Measurements from ENCODE around the gene TRPM6.
A peak's percentile ranks its signal among the peaks of the same experiment; 100 is the strongest.

Gene TRPM6

GRCh38 chr9:74772121-74772520, 115.6 kb downstream of the TRPM6 start:
- no peak for DNase-seq

GRCh38 chr9:74771672-74772071, 116.0 kb downstream of the TRPM6 start:
- no peak for DNase-seq

GRCh38 chr9:74771262-74771585, 116.5 kb downstream of the TRPM6 start:
- no peak for DNase-seq

- DNase-seq: peak; percentile 74
Measured at GRCh38 chr9:74770508-74771261, 117.0 kb downstream of the TRPM6 start.

- DNase-seq: no peak
Measured at GRCh38 chr9:74765481-74765971, 122.2 kb downstream of the TRPM6 start.

DNA sequence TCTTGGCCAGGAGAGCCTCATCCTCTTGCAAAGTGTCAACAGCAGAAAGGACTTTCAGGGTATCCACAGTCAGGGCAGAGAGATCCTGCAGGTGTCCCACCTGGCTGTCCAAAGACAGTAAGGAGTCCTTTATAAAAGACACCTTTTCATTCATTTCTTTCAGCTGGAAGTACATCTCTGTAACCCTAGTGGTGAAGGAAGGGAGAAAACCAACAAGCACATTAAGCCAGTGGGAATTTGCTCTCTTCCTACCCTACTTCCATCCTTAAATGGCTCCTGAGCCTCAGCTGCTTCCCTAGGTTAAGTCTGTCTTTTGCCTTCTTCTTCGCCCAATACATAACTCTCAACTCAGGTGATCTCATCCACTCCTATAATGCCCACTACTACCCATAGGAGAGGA, 124.8 kb downstream of the TRPM6 start:
- no peak for DNase-seq

DNA sequence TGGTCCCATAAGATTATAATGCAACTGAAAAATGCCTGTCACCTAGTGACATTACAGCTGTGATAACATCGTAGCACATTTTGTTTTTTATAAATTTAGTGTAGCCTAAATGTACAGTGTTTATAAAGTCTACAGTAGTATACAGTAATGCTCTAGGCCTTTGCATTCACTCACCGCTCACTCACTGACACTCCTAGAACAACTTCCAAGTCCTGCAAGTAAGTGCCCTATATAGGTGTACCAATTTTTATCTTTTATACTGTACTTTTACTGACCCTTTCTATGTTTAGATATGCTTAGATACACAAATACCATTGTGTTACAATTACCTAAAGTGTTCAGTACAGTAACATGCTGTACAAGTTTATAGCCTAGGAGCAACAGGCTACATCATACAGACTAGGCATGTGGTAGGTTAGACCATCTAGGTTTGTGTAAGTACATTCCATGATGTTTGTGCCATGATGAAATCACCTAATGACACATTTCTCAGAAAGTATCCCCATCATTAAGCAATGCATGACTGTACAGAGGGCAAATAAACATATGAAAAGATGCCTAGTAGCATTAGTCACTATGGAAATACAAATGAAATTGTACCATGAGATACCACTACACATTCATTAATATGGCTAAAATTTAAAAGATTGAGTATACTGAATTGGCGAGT, 127.6 kb downstream of the TRPM6 start:
- no peak for DNase-seq

GRCh38 chr9:74755999-74756398, 131.7 kb downstream of the TRPM6 start:
- DNase-seq: no peak

- DNase-seq: no peak
Measured at GRCh38 chr9:74755355-74755754, 132.4 kb downstream of the TRPM6 start.

DNA sequence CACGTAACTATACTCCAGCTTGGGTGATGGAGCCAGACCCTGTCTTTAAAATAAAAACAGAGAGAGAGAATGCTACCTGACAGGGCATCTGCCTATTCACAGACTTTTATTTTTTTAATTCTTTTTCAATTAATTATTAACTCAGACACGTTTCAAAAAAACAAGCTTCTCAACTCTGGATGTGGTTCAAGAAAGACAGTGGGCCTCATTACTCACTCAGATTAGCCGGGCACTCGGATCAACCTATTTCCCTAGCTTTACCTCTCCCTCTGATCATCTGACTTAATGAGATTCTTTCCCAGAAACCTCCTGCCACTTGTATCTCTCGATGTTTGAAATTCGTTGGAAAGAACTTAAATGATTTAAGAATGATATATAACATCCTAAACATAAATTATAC, 134.1 kb downstream of the TRPM6 start:
- DNase-seq: no peak

- DNase-seq: no peak
Measured at GRCh38 chr9:74748966-74749365, 138.8 kb downstream of the TRPM6 start.

GRCh38 chr9:74742792-74743730, 144.7 kb downstream of the TRPM6 start:
- DNase-seq: no peak

DNA sequence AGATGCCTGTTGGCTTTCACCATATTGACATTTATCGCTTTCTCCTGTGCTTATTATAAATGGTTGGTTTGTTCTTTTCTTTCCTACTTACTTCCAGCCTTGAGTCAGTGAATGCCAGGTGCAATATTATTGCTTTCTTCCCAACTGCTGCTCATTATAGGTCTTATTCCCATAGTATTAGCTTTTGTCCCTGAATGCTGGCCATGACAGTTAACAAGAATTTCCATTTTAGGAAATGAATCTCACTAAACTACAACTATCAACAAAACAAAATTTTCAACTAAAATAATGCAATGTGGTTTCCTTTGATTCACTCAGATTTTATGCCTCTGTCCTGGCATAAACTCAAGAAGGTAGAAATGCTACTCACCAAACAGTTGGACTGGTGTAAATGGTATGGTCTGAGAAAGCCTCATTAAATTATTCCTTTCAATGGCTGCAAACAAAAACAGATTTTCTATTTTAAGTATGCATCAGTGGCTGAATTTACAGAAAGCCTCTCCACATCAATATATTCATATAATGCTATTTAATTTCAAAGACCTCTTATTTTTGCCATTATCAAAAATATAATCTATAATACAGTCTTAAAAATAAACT, 145.4 kb downstream of the TRPM6 start:
- no peak for DNase-seq

DNA sequence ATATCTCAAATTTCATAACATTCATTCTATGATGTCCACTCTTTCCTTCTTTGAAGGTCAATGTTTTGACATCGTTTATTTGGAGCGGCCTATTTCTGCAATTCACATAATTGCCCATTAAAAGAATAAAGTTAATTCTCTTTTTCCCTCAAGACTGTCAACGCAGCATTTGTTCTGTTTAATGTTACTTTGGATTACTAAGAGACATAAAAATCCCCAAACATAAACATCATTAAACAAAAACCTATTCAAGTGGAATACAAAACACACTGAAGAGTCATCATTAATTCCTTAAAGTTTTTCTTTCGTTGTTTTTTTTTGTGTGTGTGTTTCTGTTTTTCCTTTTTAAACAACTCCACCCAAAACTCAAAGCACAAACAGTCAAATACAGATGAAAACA, 151.1 kb downstream of the TRPM6 start:
- no peak for DNase-seq

DNA sequence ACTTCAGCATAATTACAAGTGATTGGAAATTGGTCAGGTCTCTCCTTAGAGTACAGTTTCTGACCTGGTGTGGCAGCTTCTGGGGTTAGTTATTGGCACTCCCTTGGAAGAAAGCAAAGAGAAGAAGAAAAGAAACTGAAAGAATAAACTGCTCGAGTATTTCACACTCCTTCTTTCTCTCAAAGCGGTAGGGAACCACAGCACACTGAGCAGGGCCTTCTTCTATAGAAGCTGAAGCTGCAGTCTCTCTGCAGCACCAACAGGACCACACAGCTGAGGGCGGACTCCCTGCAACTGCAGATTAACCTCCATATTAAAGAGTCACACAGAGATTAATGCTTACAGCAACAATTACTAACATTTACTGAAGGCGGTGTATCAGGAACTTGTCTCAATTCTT, 152.0 kb downstream of the TRPM6 start:
- no peak for DNase-seq

- no peak for DNase-seq
Measured at GRCh38 chr9:74729136-74729695, 158.5 kb downstream of the TRPM6 start.

DNA sequence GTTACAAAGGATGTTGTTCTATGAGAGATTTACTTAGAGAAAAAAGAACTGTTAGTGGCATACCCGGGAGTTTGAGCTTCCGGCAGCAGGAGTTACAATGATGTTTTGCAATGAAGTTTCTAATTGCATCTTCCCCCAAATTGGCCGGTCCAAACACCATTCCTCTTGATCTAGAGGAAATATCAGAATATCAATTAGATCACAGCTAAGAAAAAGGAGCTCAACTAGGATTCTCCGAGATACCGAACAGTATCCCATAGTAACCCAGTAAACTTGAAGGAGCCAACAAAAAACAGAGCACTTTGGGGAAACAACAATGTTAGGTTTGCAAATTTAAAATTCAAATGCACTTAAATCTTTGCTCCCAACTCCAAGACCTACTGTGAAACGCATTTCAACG, 159.5 kb downstream of the TRPM6 start:
- DNase-seq: no peak

DNA sequence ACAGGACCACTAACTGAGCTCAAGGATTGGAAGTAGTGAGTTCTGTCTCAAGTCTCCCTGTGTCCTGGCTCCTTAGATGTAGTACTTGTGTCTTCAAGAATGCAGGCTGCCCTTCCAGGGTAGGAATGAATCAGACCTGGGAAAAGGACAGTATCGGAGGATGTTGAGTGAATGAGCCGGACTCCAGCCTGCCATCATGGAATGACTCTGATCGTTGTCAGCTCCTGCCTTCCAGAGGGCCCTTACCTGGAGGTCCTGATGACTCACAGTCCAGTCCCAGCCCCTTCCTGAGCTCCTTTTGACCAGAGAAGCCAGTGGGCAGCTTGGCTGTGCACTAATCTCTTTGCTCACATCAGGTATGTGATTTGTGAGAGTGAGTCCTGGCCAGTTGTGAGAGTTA, 161.1 kb downstream of the TRPM6 start:
- DNase-seq: no peak

DNA sequence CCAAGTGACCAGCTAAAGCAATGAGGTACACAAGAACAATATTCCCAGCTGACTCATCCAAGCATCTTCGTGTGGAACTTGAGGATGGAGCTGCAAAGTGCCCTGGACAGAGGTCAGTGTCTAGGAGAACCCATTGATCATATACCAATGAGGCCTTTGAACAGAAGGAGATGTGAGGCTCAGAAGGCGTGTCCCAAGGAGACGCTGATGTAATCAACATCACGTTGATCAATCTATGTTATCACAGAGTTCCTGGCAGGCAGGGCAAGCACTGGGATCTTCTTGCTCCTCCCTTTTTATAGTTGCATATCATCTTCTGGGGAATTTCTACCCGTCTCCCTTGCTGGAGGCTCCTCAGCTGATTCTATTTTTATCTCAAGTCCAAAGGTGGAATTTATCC, 163.4 kb downstream of the TRPM6 start:
- DNase-seq: no peak

DNA sequence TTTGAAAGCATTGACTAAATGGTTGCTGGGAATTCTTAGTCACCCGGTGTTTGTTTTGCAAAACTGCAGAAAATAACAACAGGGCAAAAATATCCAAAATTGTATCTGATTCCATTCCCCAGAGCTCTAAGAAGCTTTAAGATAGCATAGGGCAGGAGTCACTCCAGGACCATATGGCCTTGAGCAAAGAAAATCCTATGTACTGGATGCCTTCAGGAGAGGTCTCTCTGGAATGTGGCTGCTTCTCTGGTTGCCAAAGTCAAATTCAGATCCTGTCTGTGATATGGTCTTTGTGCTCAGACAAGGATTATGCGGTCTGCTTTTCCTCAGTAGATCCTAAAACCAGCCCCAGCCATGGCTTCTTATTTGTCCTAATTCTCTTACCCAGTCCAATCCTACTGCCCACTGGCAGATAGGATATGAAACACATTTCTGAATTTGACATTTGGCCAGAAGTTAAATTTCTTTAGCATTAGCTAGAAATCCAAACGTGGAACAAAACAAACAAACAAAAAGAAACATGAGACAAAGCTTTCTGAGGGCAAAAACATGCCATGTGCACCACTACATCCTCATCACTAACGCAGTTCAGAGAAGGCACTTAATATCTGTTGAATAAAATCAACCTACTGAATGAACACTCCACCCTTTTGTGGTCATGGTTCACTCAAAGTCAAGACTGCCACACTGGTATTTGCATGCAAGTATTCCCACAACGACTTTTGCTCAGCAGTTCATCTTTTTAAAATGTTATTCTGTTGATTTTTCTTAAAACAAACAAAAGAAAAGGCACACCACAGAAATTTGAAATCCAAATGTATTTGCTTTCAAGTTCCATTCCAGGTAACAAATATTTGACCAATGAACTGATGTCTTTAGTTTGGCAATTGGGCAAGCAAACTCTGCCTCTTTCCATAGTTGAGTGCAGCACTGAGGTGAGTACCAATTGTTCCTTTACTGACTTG, 165.7 kb downstream of the TRPM6 start:
- DNase-seq: no peak

DNA sequence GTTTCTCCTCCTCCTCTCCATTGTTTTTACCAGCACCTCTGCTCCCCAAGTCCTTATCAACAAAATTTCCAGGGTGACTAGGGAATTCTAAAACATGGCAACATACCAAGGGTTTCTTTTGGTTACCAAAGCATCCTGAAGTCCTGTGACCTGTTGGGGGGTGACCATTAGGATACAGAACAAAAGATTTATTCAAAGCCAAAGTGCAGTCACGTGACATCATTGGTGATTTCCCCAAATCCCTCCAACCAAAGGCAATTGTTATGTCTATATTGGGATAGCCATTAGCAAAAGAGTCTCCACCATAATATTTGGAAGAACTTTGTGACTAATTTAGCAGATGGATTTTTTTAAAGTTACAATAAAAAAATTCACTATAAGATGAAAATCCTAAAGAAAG, 168.4 kb downstream of the TRPM6 start:
- no peak for DNase-seq

- DNase-seq: no peak
Measured at GRCh38 chr9:74718709-74719108, 169.0 kb downstream of the TRPM6 start.
